Suprapubic skin (tissue), 4 donors: ENCODE data around the gene TMEM106C. TPM values are rescaled to one million over a fixed set of nuclear protein-coding genes. Genes with fewer than 3 reads are reported as not detected.

ENCODE experiments used
- DNase-seq, 2 donors: peaks; one replicate each; pipeline ENCODE4 v3.0.0-alpha.2; 2019; ENCODE audit warnings: low spot score in 2 of 2
- H3K27ac ChIP-seq: fragments of 200-600 bp; sonication (generic); one replicate; pipeline ENCODE4 v1.5.1; 2019
- H3K27me3 ChIP-seq: fragments of 200-600 bp; sonication (generic); one replicate; pipeline ENCODE4 v1.5.1; 2019
- H3K36me3 ChIP-seq: fragments of 200-600 bp; sonication (generic); one replicate; pipeline ENCODE4 v1.5.1; 2019
- H3K4me1 ChIP-seq: fragments of 200-600 bp; sonication (generic); one replicate; pipeline ENCODE4 v1.5.1; 2019
- H3K4me3 ChIP-seq: fragments of 200-600 bp; sonication (generic); one replicate; pipeline ENCODE4 v1.5.1; 2019; ENCODE audit warnings: mild to moderate bottlenecking
- H3K9me3 ChIP-seq: fragments of 200-600 bp; sonication (generic); one replicate; pipeline ENCODE4 v1.5.1; 2019
- CTCF ChIP-seq, 2 donors: fragments of 200-600 bp in 1 of 2; fragments of 450-650 bp in 1 of 2; sonication (generic) in 1 of 2; IDR thresholded peaks; one replicate each; pipeline ENCODE4 v1.5.1; 2016 to 2019; ENCODE audit warnings: antibody characterized with exemption in 2 of 2, mild to moderate bottlenecking in 1 of 2, moderate library complexity in 1 of 2
- EP300 ChIP-seq: sonication (generic); formaldehyde crosslinking; IDR thresholded peaks from one replicate; pipeline ENCODE4 v1.6.1; 2017; ENCODE audit warnings: antibody characterized with exemption
- POLR2A ChIP-seq, 2 donors: fragments of 450-650 bp; IDR thresholded peaks; one replicate each; pipeline ENCODE4 v1.6.1; 2017; ENCODE audit warnings: antibody characterized with exemption in 2 of 2, mild to moderate bottlenecking in 2 of 2, moderate library complexity in 2 of 2
- POLR2AphosphoS5 ChIP-seq, 3 donors: sonication (generic); formaldehyde crosslinking; IDR thresholded peaks; one replicate each; pipeline ENCODE4 v1.6.1; 2017; ENCODE audit warnings: antibody characterized with exemption in 3 of 3
- WGBS: methylation state at CpG from one replicate; pipeline ENCODE4 v1.1.5; 2018; 5-methylcytosine and 5-hydroxymethylcytosine counted together
- total RNA-seq, 4 donors: library from RNA; depleted of rRNA; stranded (reverse); fragments of >200 nt; gene quantifications; one replicate each; pipeline ENCODE4 v1.1.0, GENCODE V29; 2016

Gene TMEM106C
- total RNA-seq, 4 donors from 2014 or later, result 36.8 to 52.9 (median 46.5) TPM

DNA sequence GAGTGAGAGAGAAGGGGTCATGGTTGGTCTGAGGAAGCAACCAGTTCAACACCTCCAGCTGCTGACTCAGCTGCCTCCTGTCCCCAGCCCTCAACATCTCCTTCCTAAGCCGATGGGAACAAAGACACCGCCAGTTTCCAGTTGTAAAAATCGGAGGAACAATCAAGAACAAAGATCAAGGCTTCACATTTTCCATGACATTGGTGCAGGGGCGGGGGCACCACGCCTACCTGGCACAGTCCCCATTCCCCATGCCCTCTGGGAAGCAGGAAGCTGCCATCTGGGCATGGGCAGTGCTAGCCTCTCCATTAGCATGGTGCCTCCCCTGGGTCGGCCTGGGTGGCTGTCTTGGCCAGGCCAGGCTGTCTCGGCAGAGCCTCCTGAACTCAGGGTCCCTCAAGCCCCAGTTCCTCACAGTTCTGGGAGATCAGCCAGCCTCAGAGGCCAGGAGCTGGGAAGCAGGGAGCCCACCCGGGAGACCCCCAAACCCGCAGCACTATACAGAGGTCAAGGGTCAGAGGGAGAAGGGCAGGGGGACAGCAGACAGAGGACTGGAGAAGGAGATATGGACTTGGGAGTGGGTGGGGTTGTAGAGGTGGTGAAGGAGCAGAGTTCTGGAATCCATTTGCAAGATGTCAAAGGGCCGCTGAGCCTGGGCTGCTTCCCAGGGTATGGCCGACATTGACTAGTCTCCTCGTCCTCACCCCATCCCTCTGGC lies 19.6 kb upstream of the TMEM106C start:
- Histone ChIP-seq H3K36me3 (no peaks in the 10 kb centered on the region), H3K27ac (no peak overlapping the region), H3K4me1 (peaks cover 38% of the 10 kb centered on the region), H3K9me3 (no peaks in the 10 kb centered on the region), H3K27me3 (peaks cover 8% of the 10 kb centered on the region), H3K4me3 (no peak overlapping the region)
- no peak for DNase-seq
- TF ChIP-seq CTCF (IDR thresholded peaks at IDR 0.05) (no peak), POLR2AphosphoS5 (IDR thresholded peaks at IDR 0.05) (no peak), POLR2A (IDR thresholded peaks at IDR 0.05) (no peak), EP300 (no peak)
- 75% methylated on average over 10 of the region's 12 CpGs for WGBS

- TF ChIP-seq POLR2AphosphoS5 (IDR thresholded peaks at IDR 0.05) (no peak), POLR2A (IDR thresholded peaks at IDR 0.05) (no peak), EP300 (no peak), CTCF (IDR thresholded peaks at IDR 0.05) (no peak)
- Histone ChIP-seq H3K4me3 (no peak overlapping the region), H3K9me3 (no peaks in the 10 kb centered on the region), H3K27me3 (peaks cover 8% of the 10 kb centered on the region), H3K36me3 (no peaks in the 10 kb centered on the region), H3K4me1 (peaks cover 48% of the 10 kb centered on the region), H3K27ac (no peak overlapping the region)
- WGBS, result 72% methylated on average over 6 of the region's 6 CpGs
- DNase-seq, result no peak
Measured at GRCh38 chr12:47944685-47945340, 18.6 kb upstream of the TMEM106C start.

DNA sequence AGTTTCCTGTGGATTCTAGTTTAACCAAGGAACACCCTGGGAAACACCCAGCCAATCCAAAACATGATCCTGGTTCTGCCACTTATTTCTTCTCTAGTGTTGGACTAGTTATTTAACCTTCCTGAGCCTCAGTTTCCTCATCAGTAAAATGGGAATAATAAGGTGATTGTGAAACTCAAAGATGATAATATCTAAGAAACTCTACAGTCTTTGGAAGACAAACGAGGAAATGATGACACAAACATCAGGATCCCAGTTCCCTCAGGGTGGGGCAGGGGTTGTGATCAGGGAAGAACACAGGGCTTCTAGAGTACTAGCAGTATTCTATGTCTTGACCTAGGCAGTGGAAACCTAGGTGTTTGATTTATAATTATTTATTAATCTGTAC lies 18.1 kb upstream of the TMEM106C start:
- no peak overlapping the region for H3K27ac ChIP-seq
- 13% methylated on average over 1 of the region's 1 CpG for WGBS

GRCh38 chr12:47946413-47947323 lies 16.7 kb upstream of the TMEM106C start:
- Histone ChIP-seq H3K36me3 (no peaks in the 10 kb centered on the region), H3K27ac (no peak overlapping the region), H3K9me3 (no peaks in the 10 kb centered on the region), H3K4me1 (peaks cover 54% of the 10 kb centered on the region), H3K27me3 (peaks cover 8% of the 10 kb centered on the region), H3K4me3 (no peak overlapping the region)
- WGBS, result 62% methylated on average over 27 of the region's 27 CpGs
- no peak for DNase-seq
- no peak for TF ChIP-seq POLR2A (IDR thresholded peaks at IDR 0.05)
- TF ChIP-seq POLR2AphosphoS5 (IDR thresholded peaks at IDR 0.05), result no peak
- no peak for TF ChIP-seq EP300
- no peak for TF ChIP-seq CTCF (IDR thresholded peaks at IDR 0.05)

More for the DNA sequence above, 18.1 kb upstream of the TMEM106C start:
- Histone ChIP-seq H3K4me3 (no peak overlapping the region), H3K27me3 (peaks cover 8% of the 10 kb centered on the region), H3K9me3 (no peaks in the 10 kb centered on the region), H3K36me3 (no peaks in the 10 kb centered on the region), H3K4me1 (peaks cover 53% of the 10 kb centered on the region)
- no peak for TF ChIP-seq POLR2AphosphoS5 (IDR thresholded peaks at IDR 0.05)
- TF ChIP-seq CTCF (IDR thresholded peaks at IDR 0.05), result no peak
- no peak for TF ChIP-seq EP300
- TF ChIP-seq POLR2A (IDR thresholded peaks at IDR 0.05), result no peak
- DNase-seq, result no peak
